Loucy (cell line): ENCODE measurements around the gene TPD52L1.

ENCODE experiments used
- CTCF ChIP-seq: fragments of 200-600 bp; sonication (generic); conservative IDR thresholded peaks from 2 replicates; pipeline ENCODE4 v1.5.1; 2014; ENCODE audit warnings: mild to moderate bottlenecking, antibody characterized with exemption, low read length
- EZH2phosphoT487 ChIP-seq: fragments of 200-600 bp; IDR thresholded peaks from 2 replicates; pipeline ENCODE4 v1.6.1; 2018; ENCODE audit warnings: antibody characterized with exemption, mild to moderate bottlenecking, moderate library complexity, borderline replicate concordance

DNA sequence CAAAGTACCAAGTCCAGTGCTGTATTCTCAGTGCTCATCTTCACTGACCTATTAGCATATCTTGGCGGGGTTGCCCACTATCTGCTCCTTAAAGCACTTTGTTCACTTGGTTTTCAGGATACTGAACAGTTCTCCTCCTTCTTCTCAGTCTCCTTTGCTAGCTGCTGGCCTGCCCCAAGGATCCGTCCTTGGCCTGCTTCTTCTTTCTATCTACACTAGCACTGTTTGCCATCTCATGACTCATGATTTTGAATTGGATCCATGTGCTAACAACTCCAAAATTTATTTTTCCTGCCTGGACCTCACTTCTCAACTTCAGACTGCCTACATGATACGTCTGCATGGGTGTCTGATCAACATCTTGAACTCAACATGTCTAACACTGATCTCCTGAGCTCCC lies 15.5 kb downstream of the TPD52L1 start:
- TF ChIP-seq EZH2phosphoT487: no peak
- no peak for TF ChIP-seq CTCF
